ACHN (cell line): Measurements from ENCODE around the gene TNPO1.

Source experiments
- DNase-seq: peaks from one replicate; pipeline ENCODE4 v3.0.0-alpha.2; 2015
- in situ Hi-C: cut with HindIII; loops from 2 replicates; pipeline ENCODE4 v1.10.0; 2017; ENCODE audit warnings: low sequenced_read_pairs, low pct_ligation_motif_present, low pct_unique_long_range_greater_than_20kb

TNPO1 gene

GRCh38 chr5:72954389-72954788 is 137.9 kb downstream of the TNPO1 start:
- no peak for DNase-seq
- in situ Hi-C loops: no loop called here

- in situ Hi-C loops: no loop called here
- peak; percentile 57 for DNase-seq
Observed at GRCh38 chr5:72955143-72955767, 138.8 kb downstream of the TNPO1 start.

- in situ Hi-C loops: no loop called here
- DNase-seq: peak; percentile 95
Observed at GRCh38 chr5:72955768-72956323, 139.4 kb downstream of the TNPO1 start, which contains the start of gene FCHO2. TSS of gene FCHO2 (plus strand) at chr5:72956041. CDS start at chr5:72956097, 56 bp downstream.

GRCh38 chr5:72956324-72957140 is 140.1 kb downstream of the TNPO1 start:
- DNase-seq: peak; percentile 50
- in situ Hi-C loops: no loop called here

- DNase-seq: no peak
- in situ Hi-C loops: no loop called here
Observed at GRCh38 chr5:72957337-72957736, 140.9 kb downstream of the TNPO1 start.

GRCh38 chr5:72959257-72959656 is 142.8 kb downstream of the TNPO1 start:
- no peak for DNase-seq
- in situ Hi-C loops: no loop called here
